SU-DHL-6 (cell line): ENCODE data around the gene RIMBP2.

Experiments used
- H2AFZ ChIP-seq: fragments of 200-600 bp; sonication (generic); 2 replicates; pipeline ENCODE4 v1.6.1; 2014; ENCODE audit warnings: low read depth, mild to moderate bottlenecking, moderate library complexity, mixed read lengths, antibody characterized with exemption, low read length; ENCODE audit not compliant: severe bottlenecking
- H3F3A ChIP-seq: fragments of 200-600 bp; shearing (Covaris generic); 2 replicates; pipeline ENCODE4 v1.6.0; 2016; ENCODE audit warnings: antibody characterized with exemption, mild to moderate bottlenecking; ENCODE audit not compliant: insufficient read depth
- H3K27ac ChIP-seq: fragments of 200-600 bp; sonication (generic); 2 replicates; pipeline ENCODE4 v1.5.1; 2016; ENCODE audit warnings: low read depth, mild to moderate bottlenecking, low read length, moderate library complexity, mixed read lengths
- H3K27me3 ChIP-seq: fragments of 200-600 bp; sonication (generic), shearing (Covaris generic); 2 replicates; pipeline ENCODE4 v1.6.0; 2014; ENCODE audit warnings: mild to moderate bottlenecking, low read length
- H3K36me3 ChIP-seq: fragments of 200-600 bp; sonication (generic); 2 replicates; pipeline ENCODE4 v1.6.1; 2014; ENCODE audit warnings: mild to moderate bottlenecking, low read length, mixed read lengths
- H3K4me2 ChIP-seq: fragments of 300-600, 200-600 bp; shearing (Covaris generic), sonication (generic); 2 replicates; pipeline ENCODE4 v1.6.0; 2014; ENCODE audit warnings: low read length, low read depth, mild to moderate bottlenecking; ENCODE audit not compliant: poor library complexity, severe bottlenecking
- H3K4me3 ChIP-seq: fragments of 200-600 bp; sonication (generic); 2 replicates; pipeline ENCODE4 v1.5.1; 2014; ENCODE audit warnings: antibody characterized with exemption, low read length, mild to moderate bottlenecking, mixed read lengths; ENCODE audit not compliant: insufficient read depth, poor library complexity, severe bottlenecking
- H3K79me2 ChIP-seq: fragments of 200-600 bp; sonication (generic); 2 replicates; pipeline ENCODE4 v1.6.1; 2014; ENCODE audit warnings: mild to moderate bottlenecking, low read length, moderate library complexity; ENCODE audit not compliant: insufficient read depth
- H3K9ac ChIP-seq: fragments of 200-600 bp; sonication (generic); 2 replicates; pipeline ENCODE4 v1.7.0; 2014; ENCODE audit warnings: mild to moderate bottlenecking, low read length
- H3K9me2 ChIP-seq: fragments of 200-600 bp; sonication (generic); replicated peaks from 2 replicates; pipeline ENCODE4 v1.6.1; 2014; ENCODE audit warnings: low read length; ENCODE audit not compliant: insufficient read depth
- H3K9me3 ChIP-seq: fragments of 200-600 bp; sonication (generic); 2 replicates; pipeline ENCODE4 v1.6.1; 2014; ENCODE audit warnings: low read length, mixed read lengths; ENCODE audit not compliant: insufficient read depth
- H4K20me1 ChIP-seq: fragments of 200-600 bp; sonication (generic); 2 replicates; pipeline ENCODE4 v1.6.1; 2014; ENCODE audit warnings: low read depth, mild to moderate bottlenecking, antibody characterized with exemption, low read length, moderate library complexity, mixed read lengths
- CTCF ChIP-seq: fragments of 200-600 bp; sonication (generic); IDR thresholded peaks from one replicate; pipeline ENCODE4 v1.5.1; 2017; ENCODE audit warnings: antibody characterized with exemption, mild to moderate bottlenecking, low read length, moderate library complexity; ENCODE audit not compliant: insufficient read depth, poor library complexity, severe bottlenecking
- EZH2phosphoT487 ChIP-seq: fragments of 200-600 bp; sonication (generic), shearing (Covaris generic); conservative IDR thresholded peaks from 2 replicates; pipeline ENCODE4 v1.6.1; 2018; ENCODE audit warnings: mild to moderate bottlenecking, antibody characterized with exemption, low read length, moderate library complexity, mixed read lengths

The RIMBP2 gene

GRCh38 chr12:130613131-130613530 lies 103.0 kb downstream of the RIMBP2 start:
- Histone ChIP-seq H3K9me3 (no peaks in the 10 kb centered on the region), H3K9ac (no peak overlapping the region), H3K4me2 (no peak overlapping the region), H3K27ac (no peak overlapping the region), H3K79me2 (no peaks in the 10 kb centered on the region), H3K4me3 (no peak overlapping the region), H3F3A (no peaks in the 10 kb centered on the region), H2AFZ (no peak overlapping the region), H3K9me2 (no peaks in the 10 kb centered on the region), H3K27me3 (no peaks in the 10 kb centered on the region), H4K20me1 (no peaks in the 10 kb centered on the region), H3K36me3 (no peaks in the 10 kb centered on the region)
- TF ChIP-seq EZH2phosphoT487 (no peak), CTCF (no peak)

DNA sequence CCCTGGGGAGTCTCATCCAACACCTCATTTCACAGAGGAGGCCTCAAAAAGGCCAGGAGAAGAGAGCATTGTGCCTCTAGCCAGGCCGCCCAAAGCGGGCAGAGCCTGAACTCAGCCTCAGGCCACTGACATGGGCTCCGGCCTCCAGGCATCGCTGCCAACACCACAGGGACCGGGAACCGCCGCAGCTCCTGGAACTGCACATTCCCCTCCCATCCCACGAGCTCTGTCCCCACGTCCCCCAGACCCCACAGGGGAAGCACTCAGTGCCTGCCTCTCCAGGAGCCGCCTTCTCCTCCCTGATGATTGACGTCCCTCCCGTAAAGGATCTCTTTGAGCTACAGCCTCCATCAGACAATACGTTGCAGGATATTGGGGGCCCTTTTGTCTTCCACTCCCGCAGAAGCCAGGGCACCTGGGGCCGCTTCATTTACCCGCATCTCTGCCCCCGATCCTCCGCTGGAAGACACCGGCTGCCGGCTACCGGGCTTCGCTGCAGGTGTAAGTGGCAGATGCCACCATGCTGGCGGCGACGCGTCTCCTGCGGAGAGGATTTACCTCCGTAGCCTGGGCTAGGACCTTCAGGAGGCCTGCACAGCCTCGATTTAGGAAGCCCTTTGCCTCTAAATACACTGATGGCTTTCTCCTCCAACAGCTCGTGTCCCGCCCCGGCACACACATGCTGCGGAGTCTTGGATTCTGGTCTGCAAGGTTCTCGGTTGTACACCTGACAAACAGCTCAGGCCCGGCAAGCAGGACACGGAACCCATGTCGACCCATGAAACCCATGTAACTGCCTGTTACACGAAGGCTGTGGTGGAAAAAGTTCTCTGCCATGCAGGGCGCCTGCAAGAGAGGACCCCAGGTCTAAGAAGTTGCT lies 104.8 kb downstream of the RIMBP2 start:
- Histone ChIP-seq H3K27ac (no peak overlapping the region), H3K9me2 (no peaks in the 10 kb centered on the region), H3K36me3 (no peaks in the 10 kb centered on the region), H3K4me3 (no peak overlapping the region), H3K27me3 (no peaks in the 10 kb centered on the region), H3K9ac (no peak overlapping the region), H2AFZ (no peak overlapping the region), H3F3A (no peaks in the 10 kb centered on the region), H3K4me2 (no peak overlapping the region), H3K9me3 (no peaks in the 10 kb centered on the region), H3K79me2 (no peaks in the 10 kb centered on the region), H4K20me1 (no peaks in the 10 kb centered on the region)
- TF ChIP-seq CTCF = no peak

DNA sequence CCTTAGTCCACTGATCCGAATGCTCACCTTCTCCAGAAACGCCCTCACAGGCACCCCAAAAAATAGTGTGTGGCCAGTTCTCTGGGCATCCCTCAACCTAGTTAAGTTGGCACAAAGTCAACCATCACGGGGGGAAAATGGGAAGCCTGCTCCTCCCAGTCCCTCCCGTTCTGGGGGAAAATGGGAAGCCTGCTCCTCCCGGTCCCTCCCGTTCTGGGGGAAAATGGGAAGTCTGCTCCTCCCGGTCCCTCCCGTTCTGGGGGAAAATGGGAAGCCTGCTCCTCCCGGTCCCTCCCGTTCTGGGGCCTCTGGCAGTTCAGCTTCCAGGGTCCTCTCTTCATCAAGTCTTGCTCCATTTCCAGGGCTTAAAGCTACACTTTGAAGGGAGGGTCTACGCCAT lies 106.1 kb downstream of the RIMBP2 start:
- H3K9me3 ChIP-seq = no peaks in the 10 kb centered on the region
- TF ChIP-seq CTCF (no peak), EZH2phosphoT487 (no peak)
- H3K27ac ChIP-seq = no peak overlapping the region
- H3F3A ChIP-seq = no peaks in the 10 kb centered on the region
- no peak overlapping the region for H3K9ac ChIP-seq
- no peak overlapping the region for H3K4me2 ChIP-seq
- no peaks in the 10 kb centered on the region for H3K9me2 ChIP-seq
- H3K27me3 ChIP-seq = no peaks in the 10 kb centered on the region
- no peak overlapping the region for H3K4me3 ChIP-seq
- no peaks in the 10 kb centered on the region for H3K36me3 ChIP-seq
- no peaks in the 10 kb centered on the region for H3K79me2 ChIP-seq
- H4K20me1 ChIP-seq = no peaks in the 10 kb centered on the region
- no peak overlapping the region for H2AFZ ChIP-seq
